ENCODE measurements around the gene MRPS33. TPM values are rescaled to one million over a fixed set of nuclear protein-coding genes. Genes with fewer than 3 reads are reported as not detected.

The MRPS33 gene
- total and polyA plus RNA-seq, 10 of the 15 experiments (the other 5 are each of a cell fraction or from before 2014, with no cell fraction given) = 48.4 to 372 (median 124) TPM

DNA sequence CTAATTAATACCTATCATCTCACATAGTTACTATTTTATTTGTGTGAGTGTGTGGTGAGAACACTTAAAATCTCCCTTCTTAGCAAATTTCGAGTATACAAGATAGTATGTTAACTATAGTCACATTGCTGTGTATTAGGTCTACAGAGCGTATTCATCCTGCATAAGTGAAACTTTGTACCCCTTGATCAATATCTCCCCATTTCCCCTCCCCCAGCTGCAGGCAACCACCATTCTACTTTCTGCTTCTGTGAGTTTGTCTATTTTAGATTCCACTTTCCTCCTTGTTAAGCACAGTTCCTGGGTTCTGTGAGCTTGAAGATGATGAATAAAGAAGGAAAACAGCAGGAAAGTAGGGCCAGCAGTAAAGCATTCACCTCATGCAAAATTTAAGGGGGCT is 42.4 kb downstream of the MRPS33 start:
- FAIRE-seq = no peak
- no TSS peak for BruUV-seq (replicated peaks)

More for the DNA sequence above, 42.4 kb downstream of the MRPS33 start:
- CTCF ChIA-PET = no interaction called here
- Histone ChIP-seq H2AFZ (ENCODE audit: control insufficient read depth, low read depth, low read length) (no peak overlapping the region), H3K27me3 (replicated peaks in 1 of 2; ENCODE audit: control insufficient read depth in 2 of 2, insufficient read depth in 2 of 2, low read length in 1 of 2) (no peaks in the 10 kb centered on the region), H3K79me2 (ENCODE audit: control insufficient read depth, insufficient read depth, low read length) (no peaks in the 10 kb centered on the region), H3K9ac (ENCODE audit: control insufficient read depth, insufficient read depth, low read length) (no peak overlapping the region), H3K4me1 (ENCODE audit: control insufficient read depth, insufficient read depth, low read length) (no peaks in the 10 kb centered on the region), H3K27ac (ENCODE audit: control insufficient read depth, insufficient read depth) (no peak overlapping the region), H3K4me2 (ENCODE audit: control insufficient read depth, insufficient read depth) (no peak overlapping the region), H4K20me1 (ENCODE audit: control insufficient read depth, insufficient read depth) (no peaks in the 10 kb centered on the region), H3K36me3 (ENCODE audit: control insufficient read depth in 2 of 2, insufficient read depth in 2 of 2, low read length in 1 of 2) (no peaks in the 10 kb centered on the region), H3K9me3 (replicated peaks; ENCODE audit: control insufficient read depth, insufficient read depth, low read length) (no peaks in the 10 kb centered on the region), H3K4me3 (no peak overlapping the region)
- POLR2A ChIA-PET = no interaction called here
- SMC1A ChIA-PET (ENCODE audit: uncharacterized antibody, unreplicated experiment) = no interaction called here
- ATAC-seq = no peak
- 29% methylated on average over 2 of the region's 2 CpGs for WGBS (ENCODE audit: insufficient coverage, insufficient replicate concordance, low lambda C conversion rate, missing lambda C conversion rate)
- TF ChIP-seq HDAC6 (IDR thresholded peaks at IDR 0.05; ENCODE audit: unreplicated experiment) (no peak), RCOR1 (conservative IDR thresholded peaks at IDR 0.05; ENCODE audit: low read depth, low read length) (no peak), ZBED1 (IDR thresholded peaks at IDR 0.05; ENCODE audit: borderline replicate concordance) (no peak), SPI1 (IDR thresholded peaks at IDR 0.05; ENCODE audit: borderline replicate concordance, insufficient read depth, low read depth, low read length) (no peak), ZNF622 (IDR thresholded peaks at IDR 0.05) (no peak), FOXM1 (IDR thresholded peaks at IDR 0.05; ENCODE audit: low read depth, low read length) (no peak), GABPA (IDR thresholded peaks at IDR 0.05; ENCODE audit: low read depth) (no peak)
- TF ChIP-seq, protein P1, sequence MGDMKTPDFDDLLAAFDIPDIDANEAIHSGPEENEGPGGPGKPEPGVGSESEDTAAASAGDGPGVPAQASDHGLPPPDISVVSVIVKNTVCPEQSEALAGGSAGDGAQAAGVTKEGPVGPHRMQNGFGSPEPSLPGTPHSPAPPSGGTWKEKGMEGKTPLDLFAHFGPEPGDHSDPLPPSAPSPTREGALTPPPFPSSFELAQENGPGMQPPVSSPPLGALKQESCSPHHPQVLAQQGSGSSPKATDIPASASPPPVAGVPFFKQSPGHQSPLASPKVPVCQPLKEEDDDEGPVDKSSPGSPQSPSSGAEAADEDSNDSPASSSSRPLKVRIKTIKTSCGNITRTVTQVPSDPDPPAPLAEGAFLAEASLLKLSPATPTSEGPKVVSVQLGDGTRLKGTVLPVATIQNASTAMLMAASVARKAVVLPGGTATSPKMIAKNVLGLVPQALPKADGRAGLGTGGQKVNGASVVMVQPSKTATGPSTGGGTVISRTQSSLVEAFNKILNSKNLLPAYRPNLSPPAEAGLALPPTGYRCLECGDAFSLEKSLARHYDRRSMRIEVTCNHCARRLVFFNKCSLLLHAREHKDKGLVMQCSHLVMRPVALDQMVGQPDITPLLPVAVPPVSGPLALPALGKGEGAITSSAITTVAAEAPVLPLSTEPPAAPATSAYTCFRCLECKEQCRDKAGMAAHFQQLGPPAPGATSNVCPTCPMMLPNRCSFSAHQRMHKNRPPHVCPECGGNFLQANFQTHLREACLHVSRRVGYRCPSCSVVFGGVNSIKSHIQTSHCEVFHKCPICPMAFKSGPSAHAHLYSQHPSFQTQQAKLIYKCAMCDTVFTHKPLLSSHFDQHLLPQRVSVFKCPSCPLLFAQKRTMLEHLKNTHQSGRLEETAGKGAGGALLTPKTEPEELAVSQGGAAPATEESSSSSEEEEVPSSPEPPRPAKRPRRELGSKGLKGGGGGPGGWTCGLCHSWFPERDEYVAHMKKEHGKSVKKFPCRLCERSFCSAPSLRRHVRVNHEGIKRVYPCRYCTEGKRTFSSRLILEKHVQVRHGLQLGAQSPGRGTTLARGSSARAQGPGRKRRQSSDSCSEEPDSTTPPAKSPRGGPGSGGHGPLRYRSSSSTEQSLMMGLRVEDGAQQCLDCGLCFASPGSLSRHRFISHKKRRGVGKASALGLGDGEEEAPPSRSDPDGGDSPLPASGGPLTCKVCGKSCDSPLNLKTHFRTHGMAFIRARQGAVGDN (IDR thresholded peaks at IDR 0.05) = no peak
- intact Hi-C loops (cut with micrococcal nuclease; ENCODE audit: unreplicated experiment) (no loop called here), in situ Hi-C loops (cut with MboI) (no loop called here)
- no peak for DNase-seq (ENCODE audit: low read depth, low spot score)
- RAD21 ChIA-PET (ENCODE audit: unreplicated experiment) = no interaction called here

All from GM12878 (cell line).